Activated CD8-positive, alpha-beta memory T cell treated with anti-CD3 and anti-CD28 coated beads, Interleukin-2, amount 50 U/mL, for 1 hour (primary cell): ENCODE results near the gene VWF.
"Not testable (repeated sequence)": the region's sequence is repeated elsewhere in the genome, so short reads cannot be mapped to it uniquely, and the experiment has no call there.

ENCODE experiments used
- DNase-seq: peaks from one replicate; pipeline ENCODE4 v3.0.0-alpha.2; 2020; ENCODE audit errors: extremely low read depth

The VWF gene

GRCh38 chr12:6145564-6145963 is 21.1 kb upstream of the VWF start:
- DNase-seq, result no peak

GRCh38 chr12:6143303-6143675 is 18.8 kb upstream of the VWF start:
- no peak for DNase-seq

- not testable (repeated sequence) for DNase-seq
These were observed 18.2 kb upstream of the VWF start for GRCh38 chr12:6142368-6143302.

- not testable (repeated sequence) for DNase-seq
These were observed 17.4 kb upstream of the VWF start for GRCh38 chr12:6141731-6142367.

GRCh38 chr12:6140651-6141447 is 16.4 kb upstream of the VWF start:
- no peak for DNase-seq

- no peak for DNase-seq
These were observed 10.6 kb upstream of the VWF start for GRCh38 chr12:6135071-6135470.

GRCh38 chr12:6133642-6134041 is 9.2 kb upstream of the VWF start:
- no peak for DNase-seq

- no peak for DNase-seq
These were observed 8.0 kb upstream of the VWF start for GRCh38 chr12:6132496-6132895.

GRCh38 chr12:6125310-6125608 is 789 bp upstream of the VWF start:
- no peak for DNase-seq

GRCh38 chr12:6123258-6123657 is 1.2 kb downstream of the VWF start:
- no peak for DNase-seq

GRCh38 chr12:6122201-6122600 is 2.3 kb downstream of the VWF start:
- no peak for DNase-seq

- DNase-seq, result no peak
These were observed 3.5 kb downstream of the VWF start for GRCh38 chr12:6120796-6121473.

GRCh38 chr12:6118891-6119568 is 5.4 kb downstream of the VWF start:
- DNase-seq, result no peak

- no peak for DNase-seq
These were observed 7.9 kb downstream of the VWF start for GRCh38 chr12:6116471-6117021.

GRCh38 chr12:6115389-6115788 is 9.1 kb downstream of the VWF start:
- no peak for DNase-seq

GRCh38 chr12:6114476-6114870 is 10.0 kb downstream of the VWF start:
- DNase-seq, result no peak

- DNase-seq, result no peak
These were observed 10.6 kb downstream of the VWF start for GRCh38 chr12:6113691-6114475.

- no peak for DNase-seq
These were observed 12.5 kb downstream of the VWF start for GRCh38 chr12:6112004-6112403.

- DNase-seq, result no peak
These were observed 14.5 kb downstream of the VWF start for GRCh38 chr12:6110006-6110405.

- DNase-seq, result no peak
These were observed 18.3 kb downstream of the VWF start for GRCh38 chr12:6106218-6106617.
